ENCODE data around the gene RGS13. TPM values are rescaled to one million over a fixed set of nuclear protein-coding genes. Genes with fewer than 3 reads are reported as not detected.
"Not testable (repeated sequence)": the region's sequence is repeated elsewhere in the genome, so short reads cannot be mapped to it uniquely, and the experiment has no call there.

RGS13 gene
- total RNA-seq, 3 donors from 2014 or later = 0.43 to 1.3 (median 0.96) TPM

GRCh38 chr1:192668409-192668983, 32.5 kb downstream of the RGS13 start:
- intact Hi-C loops (cut with DNase I, micrococcal nuclease) = no loop called here
- Histone ChIP-seq H3K9me3 (no peaks in the 10 kb centered on the region), H3K36me3 (ENCODE audit: low read depth) (no peaks in the 10 kb centered on the region), H3K4me1 (ENCODE audit: low read depth) (no peaks in the 10 kb centered on the region), H3K4me3 (no peak overlapping the region)
- peak in 2 of 3 donors; percentile 25 to 32 for DNase-seq
- ATAC-seq = peak; percentile 47
- no peak for TF ChIP-seq CTCF (IDR thresholded peaks at IDR 0.05)

GRCh38 chr1:192669174-192669573, 33.2 kb downstream of the RGS13 start:
- Histone ChIP-seq H3K4me3 (no peak overlapping the region), H3K36me3 (ENCODE audit: low read depth) (no peaks in the 10 kb centered on the region), H3K4me1 (ENCODE audit: low read depth) (no peaks in the 10 kb centered on the region), H3K9me3 (no peaks in the 10 kb centered on the region)
- intact Hi-C loops (cut with DNase I, micrococcal nuclease) = no loop called here
- no peak for TF ChIP-seq CTCF (IDR thresholded peaks at IDR 0.05)
- ATAC-seq (no peak), DNase-seq (no peak)

- Histone ChIP-seq H3K36me3 (ENCODE audit: low read depth) (no peaks in the 10 kb centered on the region), H3K9me3 (no peaks in the 10 kb centered on the region), H3K4me3 (no peak overlapping the region), H3K4me1 (ENCODE audit: low read depth) (no peaks in the 10 kb centered on the region)
- ATAC-seq (no peak), DNase-seq (no peak)
- intact Hi-C loops (cut with DNase I, micrococcal nuclease) = no loop called here
- no peak for TF ChIP-seq CTCF (IDR thresholded peaks at IDR 0.05)
Observed at GRCh38 chr1:192675716-192676115, 39.8 kb downstream of the RGS13 start.

- Histone ChIP-seq H3K4me1 (ENCODE audit: low read depth) (no peaks in the 10 kb centered on the region), H3K36me3 (ENCODE audit: low read depth) (no peaks in the 10 kb centered on the region), H3K4me3 (no peak overlapping the region), H3K9me3 (no peaks in the 10 kb centered on the region)
- DNase-seq (no peak), ATAC-seq (no peak)
- TF ChIP-seq CTCF (IDR thresholded peaks at IDR 0.05) = no peak
- intact Hi-C loops (cut with DNase I, micrococcal nuclease) = no loop called here
Observed at GRCh38 chr1:192678099-192678498, 42.2 kb downstream of the RGS13 start.

GRCh38 chr1:192682335-192682734, 46.4 kb downstream of the RGS13 start:
- no peaks in the 10 kb centered on the region for H3K4me1 ChIP-seq (ENCODE audit: low read depth)
- no peak overlapping the region for H3K4me3 ChIP-seq
- no peak for DNase-seq
- H3K36me3 ChIP-seq (ENCODE audit: low read depth) = no peaks in the 10 kb centered on the region
- TF ChIP-seq CTCF (IDR thresholded peaks at IDR 0.05) = no peak
- intact Hi-C loops (cut with DNase I, micrococcal nuclease) = no loop called here
- no peaks in the 10 kb centered on the region for H3K9me3 ChIP-seq
- ATAC-seq = no peak

GRCh38 chr1:192683081-192683480, 47.1 kb downstream of the RGS13 start:
- intact Hi-C loops (cut with DNase I, micrococcal nuclease); ATAC-seq; H3K9me3 ChIP-seq; DNase-seq; H3K4me3 ChIP-seq; H3K36me3 ChIP-seq (ENCODE audit: low read depth); H3K4me1 ChIP-seq (ENCODE audit: low read depth): not testable (repeated sequence)

Data from mucosa of descending colon (tissue), 3 donors.